IMR-90 (cell line): ENCODE measurements around the gene PCMTD2. TPM values are rescaled to one million over a fixed set of nuclear protein-coding genes. Genes with fewer than 3 reads are reported as not detected.

Experiments used
- ATAC-seq: fragments of 200-7000 bp; cut with Tn5 transposase; 2 replicates; pipeline ENCODE4 v1.9.1; 2020; ENCODE audit warnings: low read depth, mild to moderate bottlenecking, moderate library complexity
- BruUV-seq: library from RNA; stranded (reverse); fragments of 400-500 nt; replicated peaks from 2 replicates; lab custom pipeline; 2021; lab: Mats Ljungman, UMichigan
- CTCF ChIA-PET: fragments of 300-600 bp; formaldehyde crosslinking; extraction: SDS; loops from one replicate; lab custom pipeline; 2021; ENCODE audit warnings: antibody characterized with exemption; lab: Yijun Ruan, JAX
- POLR2A ChIA-PET: fragments of 300-600 bp; sonication (Branson Sonifier 250); formaldehyde crosslinking; loops from one replicate; lab custom pipeline; 2022; ENCODE audit warnings: antibody characterized with exemption; ENCODE audit not compliant: unreplicated experiment; lab: Charles Lee
- DNase-seq: peaks from one replicate; pipeline ENCODE4 v3.0.0; 2013
- H2AFZ ChIP-seq: replicated peaks from 2 replicates; pipeline ENCODE3; 2013; ENCODE audit warnings: low read length, mild to moderate bottlenecking; ENCODE audit not compliant: poor library complexity
- H2AK5ac ChIP-seq: 2 replicates; pipeline ENCODE4 v1.6.1; 2013; ENCODE audit warnings: low read depth, low read length, inconsistent platforms
- H2AK9ac ChIP-seq: replicated peaks from 2 replicates; pipeline ENCODE3; 2013; ENCODE audit warnings: mild to moderate bottlenecking, low read depth, low read length, moderate library complexity; ENCODE audit not compliant: poor library complexity
- H2BK120ac ChIP-seq: 2 replicates; pipeline ENCODE4 v1.6.1; 2013; ENCODE audit warnings: low read depth, low read length, inconsistent platforms
- H2BK15ac ChIP-seq: 3 replicates; pipeline ENCODE4 v1.6.1; 2013; ENCODE audit warnings: low read depth, low read length, inconsistent platforms
- H2BK20ac ChIP-seq: 2 replicates; pipeline ENCODE4 v1.6.1; 2013; ENCODE audit warnings: low read depth, mild to moderate bottlenecking, inconsistent platforms, low read length, moderate library complexity
- H2BK5ac ChIP-seq: 2 replicates; pipeline ENCODE4 v1.6.1; 2013; ENCODE audit warnings: mild to moderate bottlenecking, low read depth, low read length, inconsistent platforms; ENCODE audit not compliant: poor library complexity, severe bottlenecking
- H3K14ac ChIP-seq: replicated peaks from 2 replicates; pipeline ENCODE4 v1.6.1; 2013; ENCODE audit warnings: low read depth, low read length, inconsistent platforms
- H3K18ac ChIP-seq: 2 replicates; pipeline ENCODE4 v1.6.1; 2013; ENCODE audit warnings: low read depth, low read length, control low read depth
- H3K23ac ChIP-seq: 2 replicates; pipeline ENCODE4 v1.6.1; 2013; ENCODE audit warnings: low read depth, low read length, inconsistent platforms
- H3K27ac ChIP-seq: 2 replicates; pipeline ENCODE4 v1.5.1; 2013; ENCODE audit warnings: mild to moderate bottlenecking, control low read depth, low read length; ENCODE audit not compliant: insufficient read depth
- H3K27me3 ChIP-seq: 2 replicates; pipeline ENCODE4 v1.6.1; 2013; ENCODE audit warnings: low read length; ENCODE audit not compliant: control insufficient read depth, insufficient read depth
- H3K36me3 ChIP-seq: 2 replicates; pipeline ENCODE4 v1.6.1; 2013; ENCODE audit warnings: low read length, mixed read lengths; ENCODE audit not compliant: control insufficient read depth, insufficient read depth
- H3K4ac ChIP-seq: 2 replicates; pipeline ENCODE4 v1.6.1; 2013; ENCODE audit warnings: low read depth, low read length, inconsistent platforms
- H3K4me1 ChIP-seq: 2 replicates; pipeline ENCODE4 v1.6.1; 2013; ENCODE audit warnings: low read length, mixed read lengths; ENCODE audit not compliant: control insufficient read depth, insufficient read depth
- H3K4me2 ChIP-seq: 2 replicates; pipeline ENCODE4 v1.6.1; 2013; ENCODE audit warnings: low read depth, mild to moderate bottlenecking, control low read depth, low read length, moderate library complexity
- H3K4me3 ChIP-seq: 2 replicates; pipeline ENCODE4 v1.5.1; 2013; ENCODE audit warnings: low read depth, mild to moderate bottlenecking, control low read depth, low read length, moderate library complexity; ENCODE audit not compliant: insufficient read depth
- H3K56ac ChIP-seq: 2 replicates; pipeline ENCODE4 v1.6.1; 2013; ENCODE audit warnings: low read length, inconsistent platforms; ENCODE audit not compliant: insufficient read depth; ENCODE audit errors: extremely low read depth
- H3K79me1 ChIP-seq, 2 experiments: 2 replicates each; pipeline ENCODE4 v1.6.1; 2013; ENCODE audit warnings: low read length in 2 of 2, inconsistent platforms in 1 of 2, low read depth in 1 of 2
- H3K9ac ChIP-seq: 2 replicates; pipeline ENCODE4 v1.6.1; 2013; ENCODE audit warnings: low read depth, low read length, control low read depth
- H3K9me1 ChIP-seq: 2 replicates; pipeline ENCODE4 v1.6.1; 2013; ENCODE audit warnings: low read length, inconsistent platforms; ENCODE audit not compliant: insufficient read depth
- H3K9me3 ChIP-seq: 2 replicates; pipeline ENCODE4 v1.6.1; 2013; ENCODE audit warnings: low read length; ENCODE audit not compliant: control insufficient read depth, insufficient read depth
- H4K20me1 ChIP-seq: 2 replicates; pipeline ENCODE4 v1.6.1; 2013; ENCODE audit warnings: low read length, inconsistent platforms; ENCODE audit not compliant: insufficient read depth
- H4K5ac ChIP-seq: 2 replicates; pipeline ENCODE4 v1.6.1; 2013; ENCODE audit warnings: mild to moderate bottlenecking, low read depth, low read length, control low read depth
- H4K8ac ChIP-seq, 2 experiments: 2 replicates each; pipeline ENCODE4 v1.6.1; 2013; ENCODE audit warnings: low read depth in 2 of 2, low read length in 2 of 2, control low read depth in 1 of 2, inconsistent platforms in 1 of 2
- H4K91ac ChIP-seq: 2 replicates; pipeline ENCODE4 v1.6.1; 2013; ENCODE audit warnings: low read depth, low read length, inconsistent platforms; ENCODE audit not compliant: insufficient read depth
- BHLHE40 ChIP-seq: fragments of 150-350 bp; IDR thresholded peaks from 2 replicates; pipeline ENCODE4 v1.6.1; 2016; ENCODE audit warnings: mild to moderate bottlenecking, low read depth, low read length
- CTCF ChIP-seq: conservative IDR thresholded peaks from 2 replicates; pipeline ENCODE4 v1.5.1; 2012; ENCODE audit warnings: mild to moderate bottlenecking, low read depth, low read length, improper control_type of control experiment
- ELK1 ChIP-seq: fragments of 150-350 bp; IDR thresholded peaks from 2 replicates; pipeline ENCODE4 v1.6.1; 2016; ENCODE audit warnings: low read depth, mild to moderate bottlenecking, low read length, moderate library complexity, borderline replicate concordance
- MAZ ChIP-seq: IDR thresholded peaks from 2 replicates; pipeline ENCODE4 v1.6.1; 2012; ENCODE audit warnings: low read depth, mild to moderate bottlenecking, low read length, improper control_type of control experiment, moderate library complexity, borderline replicate concordance
- MXI1 ChIP-seq: IDR thresholded peaks from 2 replicates; pipeline ENCODE4 v1.6.1; 2012; ENCODE audit warnings: low read depth, mild to moderate bottlenecking, low read length, moderate library complexity, borderline replicate concordance
- RAD21 ChIP-seq: IDR thresholded peaks from 2 replicates; pipeline ENCODE4 v1.6.1; 2012; ENCODE audit warnings: low read length, improper control_type of control experiment
- SMC3 ChIP-seq: fragments of 150-350 bp; IDR thresholded peaks from 2 replicates; pipeline ENCODE4 v1.6.1; 2016; ENCODE audit warnings: low read depth, mild to moderate bottlenecking, antibody characterized with exemption, low read length, moderate library complexity
- USF2 ChIP-seq: fragments of 150-350 bp; IDR thresholded peaks from 2 replicates; pipeline ENCODE4 v1.6.1; 2017; ENCODE audit warnings: mild to moderate bottlenecking, antibody characterized with exemption, low read length, low read depth
- WGBS, 2 experiments: methylation state at CpG; one replicate each; pipeline versions ENCODE4 v1.1.5 to v1.1.7; 2013; ENCODE audit warnings: missing lambda C conversion rate in 2 of 2; ENCODE audit not compliant: insufficient read length in 1 of 2; ENCODE audit errors: extremely low coverage in 2 of 2; 5-methylcytosine and 5-hydroxymethylcytosine counted together
- dilution Hi-C: fragments of 300-500 bp; cut with HindIII; formaldehyde crosslinking; loops from one replicate; pipeline ENCODE4 v1.14.3; 2018; ENCODE audit warnings: low sequenced_read_pairs; ENCODE audit not compliant: unreplicated experiment
- in situ Hi-C: fragments of 300-500 bp; cut with MboI; formaldehyde crosslinking; loops from 3 replicates; pipeline ENCODE4 v1.14.3; 2019; ENCODE audit warnings: low sequenced_read_pairs, inconsistent platforms, mixed read lengths
- intact Hi-C: fragments of 100-400 bp; cut with micrococcal nuclease; formaldehyde crosslinking; loops from 2 replicates; pipeline ENCODE4 v1.10.0; 2022
- polyA plus RNA-seq, 3 experiments: library from polyadenylated mRNA; depleted of rRNA; stranded (reverse); fragments of >200 nt; gene quantifications; 2 replicates each; pipeline ENCODE4 v1.2.3, GENCODE V29; 2012; ENCODE audit warnings: low replicate concordance in 1 of 3
- total RNA-seq: library from RNA; depleted of rRNA; stranded (reverse); fragments of >200 nt; gene quantifications from 2 replicates; pipeline ENCODE4 v1.2.3, GENCODE V29; 2012

PCMTD2 gene
- total and polyA plus RNA-seq, 2 of the 4 experiments (the other 2 are of a cell fraction) = 23.6 to 28.3 TPM

GRCh38 chr20:64223526-64224067 lies 32.0 kb upstream of the PCMTD2 start:
- Histone ChIP-seq H3K36me3 (no peaks in the 10 kb centered on the region), H2BK5ac (peak overlapping the region; percentile 75), H2BK120ac (peak overlapping the region; percentile 93), H3K14ac (peak overlapping the region; percentile 73), H3K4ac (peak overlapping the region; percentile 86), H3K4me1 (peaks cover 27% of the 10 kb centered on the region), H3K27me3 (peaks cover 20% of the 10 kb centered on the region), H2BK15ac (peak overlapping the region; percentile 96; the same call in 2 of the 3 replicates), H2AK5ac (peak overlapping the region; percentile 93), H2AFZ (peak overlapping the region; percentile 79), H3K4me2 (0 out of 2 replicates have a peak overlapping the region, but pooled peaks have one; percentile 8), H3K9me3 (no peaks in the 10 kb centered on the region), H3K9ac (peak overlapping the region; percentile 8; the same call in 1 of the 2 replicates), H2AK9ac (peak overlapping the region; percentile 90), H4K5ac (peak overlapping the region; percentile 32), H3K56ac (peak overlapping the region; percentile 32; the same call in 1 of the 2 replicates), H2BK20ac (peak overlapping the region; percentile 75), H3K27ac (peak overlapping the region; percentile 86), H4K20me1 (no peaks in the 10 kb centered on the region), H4K8ac (peak overlapping the region; percentile 45 to 83), H3K79me1 (no peaks in the 10 kb centered on the region; a peak in 1 of 4 replicates), H3K18ac (peak overlapping the region; percentile 60), H4K91ac (peak overlapping the region; percentile 73), H3K4me3 (no peak overlapping the region), H3K9me1 (peaks cover 19% of the 10 kb centered on the region), H3K23ac (peak overlapping the region; percentile 77; the same call in 1 of the 2 replicates)
- DNase-seq (peak; percentile 46), ATAC-seq (peak; percentile 25)
- dilution Hi-C loops = no loop called here
- in situ Hi-C loops = no loop called here
- POLR2A ChIA-PET = no interaction called here
- no TSS peak for BruUV-seq
- CTCF ChIA-PET = interaction anchor here (0.8 to 1.7 kb wide), 3 partner anchors 11 to 36 kb away, joined by 3 to 5 read pairs (median 4); no protein-coding TSS in a partner anchor
- TF ChIP-seq CTCF (peak; percentile 47), BHLHE40 (no peak), USF2 (no peak), SMC3 (no peak), ELK1 (no peak), MAZ (peak; percentile 75; the same call in 1 of the 2 replicates), MXI1 (no peak), RAD21 (peak; percentile 35)
- intact Hi-C loops = no loop called here
- WGBS, 2 experiments = no CpG with 5 or more reads among the region's 13 CpGs
